ENCODE results near the gene DPT. TPM values are rescaled to one million over a fixed set of nuclear protein-coding genes. Genes with fewer than 3 reads are reported as not detected.

DPT gene
- polyA plus RNA-seq, 1 donor (not counting 4 experiments of a cell fraction or from before 2014, with no cell fraction given): not detected

DNA sequence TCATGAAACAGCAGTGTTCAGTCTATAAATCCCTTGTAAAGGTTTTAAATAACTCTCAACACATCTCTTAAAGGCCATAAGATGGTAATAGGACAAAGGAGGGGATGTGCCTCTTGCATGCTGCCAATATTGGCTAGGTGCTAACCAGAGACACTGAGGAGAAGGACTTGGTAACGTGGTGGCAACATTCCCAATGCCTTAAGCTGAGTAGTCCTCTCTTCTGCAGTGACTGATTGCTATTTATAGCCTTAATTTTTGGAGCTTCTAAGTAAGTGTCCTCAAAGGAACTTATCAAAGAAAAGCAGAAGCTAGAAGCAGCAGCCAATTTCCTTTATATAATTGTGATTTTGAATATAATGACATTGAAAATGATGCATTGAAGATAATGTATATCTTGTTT lies 63.0 kb downstream of the DPT start:
- no peaks in the 10 kb centered on the region for H3K27me3 ChIP-seq (ENCODE audit: control insufficient read depth, extremely low read depth, insufficient read depth, low read length)
- H3K4me2 ChIP-seq (ENCODE audit: control insufficient read depth, extremely low read depth, insufficient read depth, low read depth, low read length): no peak overlapping the region
- TF ChIP-seq, protein P1, sequence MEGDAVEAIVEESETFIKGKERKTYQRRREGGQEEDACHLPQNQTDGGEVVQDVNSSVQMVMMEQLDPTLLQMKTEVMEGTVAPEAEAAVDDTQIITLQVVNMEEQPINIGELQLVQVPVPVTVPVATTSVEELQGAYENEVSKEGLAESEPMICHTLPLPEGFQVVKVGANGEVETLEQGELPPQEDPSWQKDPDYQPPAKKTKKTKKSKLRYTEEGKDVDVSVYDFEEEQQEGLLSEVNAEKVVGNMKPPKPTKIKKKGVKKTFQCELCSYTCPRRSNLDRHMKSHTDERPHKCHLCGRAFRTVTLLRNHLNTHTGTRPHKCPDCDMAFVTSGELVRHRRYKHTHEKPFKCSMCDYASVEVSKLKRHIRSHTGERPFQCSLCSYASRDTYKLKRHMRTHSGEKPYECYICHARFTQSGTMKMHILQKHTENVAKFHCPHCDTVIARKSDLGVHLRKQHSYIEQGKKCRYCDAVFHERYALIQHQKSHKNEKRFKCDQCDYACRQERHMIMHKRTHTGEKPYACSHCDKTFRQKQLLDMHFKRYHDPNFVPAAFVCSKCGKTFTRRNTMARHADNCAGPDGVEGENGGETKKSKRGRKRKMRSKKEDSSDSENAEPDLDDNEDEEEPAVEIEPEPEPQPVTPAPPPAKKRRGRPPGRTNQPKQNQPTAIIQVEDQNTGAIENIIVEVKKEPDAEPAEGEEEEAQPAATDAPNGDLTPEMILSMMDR (optimal IDR thresholded peaks at IDR 0.05 in 1 of 3, IDR thresholded peaks at IDR 0.05 in 1 of 3, conservative IDR thresholded peaks at IDR 0.05 in 1 of 3; ENCODE audit: extremely low read depth in 1 of 3, insufficient read depth in 2 of 3, low read length in 3 of 3): no peak
- TF ChIP-seq EZH2 (IDR thresholded peaks at IDR 0.05; ENCODE audit: low read length): no peak
- DNase-seq (ENCODE audit: low read depth, low spot score): no peak
- no peaks in the 10 kb centered on the region for H3K9me1 ChIP-seq (ENCODE audit: control insufficient read depth, extremely low read depth, insufficient read depth, low read length)
- H3K9me3 ChIP-seq (ENCODE audit: control insufficient read depth, low read depth, low read length): no peaks in the 10 kb centered on the region
- no peaks in the 10 kb centered on the region for H3K4me1 ChIP-seq (ENCODE audit: control insufficient read depth, extremely low read depth, insufficient read depth, low read length)
- FAIRE-seq: no peak
- H4K20me1 ChIP-seq (ENCODE audit: control insufficient read depth, extremely low read depth, insufficient read depth, low read length): no peaks in the 10 kb centered on the region
- dilution Hi-C loops (cut with MboI; ENCODE audit: extremely low pct_ligation_motif_present, low sequenced_read_pairs): no loop called here
- H3K27ac ChIP-seq (ENCODE audit: control insufficient read depth, insufficient read depth, low read length): no peak overlapping the region
- no peaks in the 10 kb centered on the region for H3K36me3 ChIP-seq (ENCODE audit: control insufficient read depth in 2 of 2, extremely low read depth in 1 of 2, insufficient read depth in 2 of 2, low read length in 2 of 2)
- H2AFZ ChIP-seq (ENCODE audit: control insufficient read depth, low read length): no peak overlapping the region
- no peak overlapping the region for H3K9ac ChIP-seq (ENCODE audit: control insufficient read depth, extremely low read depth, insufficient read depth, low read length)
- no peaks in the 10 kb centered on the region for H3K79me2 ChIP-seq (ENCODE audit: control insufficient read depth, insufficient read depth, low read length)
- no peak overlapping the region for H3K4me3 ChIP-seq (ENCODE audit: control insufficient read depth in 2 of 3, extremely low read depth in 1 of 3, insufficient read depth in 2 of 3, low read depth in 1 of 3, low read length in 3 of 3)

DNA sequence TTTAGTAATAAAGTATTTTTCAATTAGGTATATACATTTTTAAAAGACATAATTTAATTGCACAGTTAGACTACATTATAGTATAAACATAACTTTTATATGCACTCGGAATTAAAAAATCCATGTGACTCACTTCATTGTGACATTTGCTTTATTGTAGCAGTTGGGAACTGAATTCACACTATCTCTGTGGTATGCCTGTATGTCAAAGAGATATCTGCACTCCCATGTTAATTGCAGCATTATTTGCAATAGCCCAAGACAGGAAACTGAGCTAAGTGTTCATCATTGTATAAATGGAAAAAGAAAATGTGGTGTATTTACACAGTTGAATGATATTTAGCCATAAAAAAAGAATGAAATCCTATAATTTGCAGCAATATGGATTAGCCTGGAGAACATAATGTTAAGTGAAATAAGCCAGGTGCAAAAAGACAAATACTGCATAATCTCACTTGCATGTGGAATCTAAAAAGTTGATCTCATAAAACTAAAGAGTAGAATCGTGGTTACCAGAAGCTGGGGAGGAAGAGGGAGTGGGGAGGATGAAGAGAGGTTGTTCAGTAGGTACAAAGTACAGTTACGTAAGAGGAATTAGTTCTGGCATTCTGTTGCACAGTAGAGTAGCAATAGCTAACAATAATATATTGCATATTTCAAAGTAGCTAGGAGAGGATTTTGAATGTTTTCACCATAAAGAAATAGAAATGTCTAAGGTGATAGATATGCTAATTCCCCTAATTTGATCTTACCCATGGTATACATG lies 64.8 kb downstream of the DPT start:
- H3K27me3 ChIP-seq (ENCODE audit: control insufficient read depth, extremely low read depth, insufficient read depth, low read length): no peaks in the 10 kb centered on the region
- H3K4me2 ChIP-seq (ENCODE audit: control insufficient read depth, extremely low read depth, insufficient read depth, low read depth, low read length): no peak overlapping the region
- H3K36me3 ChIP-seq (ENCODE audit: control insufficient read depth in 2 of 2, extremely low read depth in 1 of 2, insufficient read depth in 2 of 2, low read length in 2 of 2): no peaks in the 10 kb centered on the region
- TF ChIP-seq, protein P1 (optimal IDR thresholded peaks at IDR 0.05 in 1 of 3, IDR thresholded peaks at IDR 0.05 in 1 of 3, conservative IDR thresholded peaks at IDR 0.05 in 1 of 3; ENCODE audit: extremely low read depth in 1 of 3, insufficient read depth in 2 of 3, low read length in 3 of 3): no peak
- no peak for TF ChIP-seq EZH2 (IDR thresholded peaks at IDR 0.05; ENCODE audit: low read length)
- H4K20me1 ChIP-seq (ENCODE audit: control insufficient read depth, extremely low read depth, insufficient read depth, low read length): no peaks in the 10 kb centered on the region
- H2AFZ ChIP-seq (ENCODE audit: control insufficient read depth, low read length): no peak overlapping the region
- dilution Hi-C loops (cut with MboI; ENCODE audit: extremely low pct_ligation_motif_present, low sequenced_read_pairs): no loop called here
- no peaks in the 10 kb centered on the region for H3K79me2 ChIP-seq (ENCODE audit: control insufficient read depth, insufficient read depth, low read length)
- H3K4me1 ChIP-seq (ENCODE audit: control insufficient read depth, extremely low read depth, insufficient read depth, low read length): no peaks in the 10 kb centered on the region
- H3K9ac ChIP-seq (ENCODE audit: control insufficient read depth, extremely low read depth, insufficient read depth, low read length): no peak overlapping the region
- H3K9me3 ChIP-seq (ENCODE audit: control insufficient read depth, low read depth, low read length): no peaks in the 10 kb centered on the region
- no peak overlapping the region for H3K4me3 ChIP-seq (ENCODE audit: control insufficient read depth in 2 of 3, extremely low read depth in 1 of 3, insufficient read depth in 2 of 3, low read depth in 1 of 3, low read length in 3 of 3)
- no peaks in the 10 kb centered on the region for H3K9me1 ChIP-seq (ENCODE audit: control insufficient read depth, extremely low read depth, insufficient read depth, low read length)
- no peak for DNase-seq (ENCODE audit: low read depth, low spot score)
- FAIRE-seq: no peak
- H3K27ac ChIP-seq (ENCODE audit: control insufficient read depth, insufficient read depth, low read length): no peak overlapping the region

Data from keratinocyte (primary cell).